ENCODE results near the gene TMED7.

DNA sequence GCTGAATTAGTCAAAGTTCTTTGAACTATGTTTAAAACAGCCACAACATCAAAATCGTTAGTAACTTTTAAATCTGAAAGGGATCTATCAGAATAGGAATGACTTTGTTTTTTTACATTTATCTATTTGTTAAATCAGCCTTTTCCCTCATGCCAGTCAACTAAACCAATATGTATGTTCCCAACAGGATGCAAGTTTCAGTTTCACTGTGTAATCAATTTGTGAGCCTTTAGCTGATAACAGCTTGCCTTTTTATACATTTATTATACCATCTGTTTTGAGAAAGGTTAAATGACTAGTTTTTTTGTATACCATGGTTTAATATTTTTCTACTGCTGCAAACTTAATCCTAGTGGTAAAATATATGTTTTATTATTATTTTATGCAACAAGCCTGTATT lies 8.9 kb downstream of the TMED7 start:
- TF ChIP-seq, protein P1, sequence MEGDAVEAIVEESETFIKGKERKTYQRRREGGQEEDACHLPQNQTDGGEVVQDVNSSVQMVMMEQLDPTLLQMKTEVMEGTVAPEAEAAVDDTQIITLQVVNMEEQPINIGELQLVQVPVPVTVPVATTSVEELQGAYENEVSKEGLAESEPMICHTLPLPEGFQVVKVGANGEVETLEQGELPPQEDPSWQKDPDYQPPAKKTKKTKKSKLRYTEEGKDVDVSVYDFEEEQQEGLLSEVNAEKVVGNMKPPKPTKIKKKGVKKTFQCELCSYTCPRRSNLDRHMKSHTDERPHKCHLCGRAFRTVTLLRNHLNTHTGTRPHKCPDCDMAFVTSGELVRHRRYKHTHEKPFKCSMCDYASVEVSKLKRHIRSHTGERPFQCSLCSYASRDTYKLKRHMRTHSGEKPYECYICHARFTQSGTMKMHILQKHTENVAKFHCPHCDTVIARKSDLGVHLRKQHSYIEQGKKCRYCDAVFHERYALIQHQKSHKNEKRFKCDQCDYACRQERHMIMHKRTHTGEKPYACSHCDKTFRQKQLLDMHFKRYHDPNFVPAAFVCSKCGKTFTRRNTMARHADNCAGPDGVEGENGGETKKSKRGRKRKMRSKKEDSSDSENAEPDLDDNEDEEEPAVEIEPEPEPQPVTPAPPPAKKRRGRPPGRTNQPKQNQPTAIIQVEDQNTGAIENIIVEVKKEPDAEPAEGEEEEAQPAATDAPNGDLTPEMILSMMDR (IDR thresholded peaks at IDR 0.05; ENCODE audit: low read length), result no peak
- no peak for TF ChIP-seq EZH2 (IDR thresholded peaks at IDR 0.05; ENCODE audit: borderline replicate concordance, low read length)
